ENCODE data around the gene SMC4. TPM values are rescaled to one million over a fixed set of nuclear protein-coding genes. Genes with fewer than 3 reads are reported as not detected.

Gene SMC4
- total and polyA plus RNA-seq, 8 donors: 6.5 to 15.7 (median 10.0) TPM

DNA sequence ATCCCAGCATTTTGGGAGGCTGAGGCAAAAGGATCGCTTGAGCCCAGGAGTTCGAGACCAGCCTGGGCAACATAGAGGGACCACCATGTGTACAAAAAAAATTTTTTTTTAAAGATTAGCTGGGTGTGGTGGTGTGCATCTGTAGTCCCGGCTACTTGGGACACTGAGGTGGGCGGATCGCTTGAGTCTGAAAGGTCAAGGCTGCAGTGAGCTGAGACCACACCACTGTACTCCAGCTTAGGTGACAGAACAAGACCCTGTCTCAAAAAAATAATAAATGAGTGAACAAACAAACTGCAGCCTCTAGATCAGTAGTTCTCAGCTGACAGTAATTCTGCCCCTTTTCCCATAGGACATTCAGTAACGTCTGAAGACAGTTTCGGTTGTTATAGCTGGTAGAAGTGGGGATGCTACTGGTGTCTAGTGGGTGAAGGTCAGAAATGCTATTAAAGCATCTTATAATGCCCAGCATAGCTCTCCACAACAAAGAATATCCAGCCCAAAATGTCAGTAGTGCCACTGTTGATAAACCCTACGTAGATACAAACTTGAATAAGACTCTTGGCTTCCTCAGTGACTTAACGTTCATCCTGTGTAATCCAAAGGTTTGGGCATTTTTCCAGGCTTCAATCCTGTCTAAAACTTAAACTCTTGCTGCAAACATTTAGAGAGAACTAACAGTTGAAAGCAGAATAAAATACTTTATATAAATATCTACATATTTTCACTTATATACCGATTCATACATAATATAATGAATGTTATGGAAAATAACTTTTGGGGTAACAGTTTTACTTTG lies 10.6 kb downstream of the SMC4 start:
- WGBS, 2 donors: 84 to 88% methylated on average over 10 of the region's 10 CpGs
- no peaks in the 10 kb centered on the region for H3K27me3 ChIP-seq
- no peak for FAIRE-seq
- intact Hi-C loops (cut with DNase I): loop anchor here in 1 of 3 donors (10.0 kb wide), 2 partner anchors 245 to 375 kb away; no protein-coding TSS in a partner anchor
- DNase-seq: no peak
- H3K9me3 ChIP-seq: no peaks in the 10 kb centered on the region
- no peak for ATAC-seq
- H3K27ac ChIP-seq: no peak overlapping the region
- no peaks in the 10 kb centered on the region for H3K36me3 ChIP-seq
- no peak overlapping the region for H3K4me3 ChIP-seq
- TF ChIP-seq, protein P1, sequence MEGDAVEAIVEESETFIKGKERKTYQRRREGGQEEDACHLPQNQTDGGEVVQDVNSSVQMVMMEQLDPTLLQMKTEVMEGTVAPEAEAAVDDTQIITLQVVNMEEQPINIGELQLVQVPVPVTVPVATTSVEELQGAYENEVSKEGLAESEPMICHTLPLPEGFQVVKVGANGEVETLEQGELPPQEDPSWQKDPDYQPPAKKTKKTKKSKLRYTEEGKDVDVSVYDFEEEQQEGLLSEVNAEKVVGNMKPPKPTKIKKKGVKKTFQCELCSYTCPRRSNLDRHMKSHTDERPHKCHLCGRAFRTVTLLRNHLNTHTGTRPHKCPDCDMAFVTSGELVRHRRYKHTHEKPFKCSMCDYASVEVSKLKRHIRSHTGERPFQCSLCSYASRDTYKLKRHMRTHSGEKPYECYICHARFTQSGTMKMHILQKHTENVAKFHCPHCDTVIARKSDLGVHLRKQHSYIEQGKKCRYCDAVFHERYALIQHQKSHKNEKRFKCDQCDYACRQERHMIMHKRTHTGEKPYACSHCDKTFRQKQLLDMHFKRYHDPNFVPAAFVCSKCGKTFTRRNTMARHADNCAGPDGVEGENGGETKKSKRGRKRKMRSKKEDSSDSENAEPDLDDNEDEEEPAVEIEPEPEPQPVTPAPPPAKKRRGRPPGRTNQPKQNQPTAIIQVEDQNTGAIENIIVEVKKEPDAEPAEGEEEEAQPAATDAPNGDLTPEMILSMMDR (IDR thresholded peaks at IDR 0.05): no peak
- H3K4me1 ChIP-seq: no peaks in the 10 kb centered on the region

DNA sequence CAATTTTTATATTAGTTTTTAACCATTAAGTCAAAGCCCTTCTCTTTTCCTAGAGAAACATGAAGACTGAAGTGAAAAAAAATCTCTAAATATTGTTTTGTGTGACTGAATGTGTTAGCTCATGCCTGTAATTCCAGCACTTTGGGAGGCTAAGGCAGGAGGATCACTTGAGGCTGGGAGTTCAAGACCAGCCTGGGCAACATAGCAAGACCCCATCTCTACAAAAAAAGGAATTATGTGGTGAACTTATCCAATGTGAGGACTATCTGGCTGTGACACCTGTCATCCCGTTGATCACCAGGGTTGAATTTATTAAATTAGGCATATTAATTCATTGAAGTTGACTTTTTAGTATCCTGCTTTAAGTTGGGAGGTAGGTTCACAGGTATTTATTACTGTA lies 13.0 kb downstream of the SMC4 start:
- no peak for DNase-seq
- Histone ChIP-seq H3K4me1 (no peaks in the 10 kb centered on the region), H3K27ac (no peak overlapping the region), H3K4me3 (no peak overlapping the region), H3K27me3 (no peaks in the 10 kb centered on the region), H3K36me3 (peaks cover 0 to 7% (median 0%) of the 10 kb centered on the region in 3 donors), H3K9me3 (no peaks in the 10 kb centered on the region)
- ATAC-seq: no peak
- 33 to 82% methylated on average over 1 of the region's 1 CpG for WGBS, 2 donors
- intact Hi-C loops (cut with DNase I): loop anchor here in 1 of 3 donors (10.0 kb wide), 2 partner anchors 248 to 378 kb away; no protein-coding TSS in a partner anchor
- TF ChIP-seq, protein P1 (IDR thresholded peaks at IDR 0.05): no peak
- FAIRE-seq: no peak

DNA sequence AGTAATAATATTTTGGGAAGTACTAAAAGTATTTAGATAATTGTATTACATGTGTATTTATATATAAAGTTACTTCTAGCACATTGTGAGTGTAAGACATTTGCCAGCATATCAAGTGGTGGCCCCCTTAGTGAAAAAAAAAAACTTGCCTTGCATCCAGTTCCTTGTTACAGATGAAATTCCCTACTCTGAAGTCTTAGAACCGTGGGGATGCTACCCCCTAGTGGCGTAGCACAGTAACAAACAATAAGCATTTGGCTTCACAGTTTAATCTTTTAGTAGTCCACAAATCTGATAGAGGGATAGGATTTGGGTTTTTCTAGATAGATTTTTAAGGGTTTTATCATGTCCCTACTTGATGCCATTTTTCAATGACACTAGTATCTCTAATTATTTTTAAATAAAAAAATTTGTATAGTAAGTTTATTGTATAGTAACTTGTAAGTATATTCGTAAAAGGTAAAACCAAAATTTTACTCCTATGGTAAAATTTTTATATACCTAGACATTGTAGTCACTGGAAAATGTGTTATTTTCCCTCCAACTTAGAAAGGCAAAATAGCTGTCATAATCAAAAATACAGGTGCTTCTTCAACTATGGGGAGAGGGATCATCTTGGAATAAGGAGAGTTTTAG lies 14.3 kb downstream of the SMC4 start:
- intact Hi-C loops (cut with DNase I): loop anchor here in 1 of 3 donors (10.0 kb wide), 2 partner anchors 249 to 379 kb away; no protein-coding TSS in a partner anchor
- TF ChIP-seq, protein P1 (IDR thresholded peaks at IDR 0.05): peak; percentile 56 to 84 (median 72)
- peaks cover 0 to 7% (median 0%) of the 10 kb centered on the region in 3 donors for H3K36me3 ChIP-seq
- FAIRE-seq (peak; percentile 94), DNase-seq (peak in 4 of 6 donors; percentile 48 to 72 (median 50)), ATAC-seq (peak; percentile 70 to 95 (median 92))
- no peaks in the 10 kb centered on the region for H3K27me3 ChIP-seq
- 36 to 37% methylated on average over 3 of the region's 3 CpGs for WGBS, 2 donors
- no peak overlapping the region for H3K4me3 ChIP-seq
- no peaks in the 10 kb centered on the region for H3K4me1 ChIP-seq
- no peaks in the 10 kb centered on the region for H3K9me3 ChIP-seq
- H3K27ac ChIP-seq: no peak overlapping the region

DNA sequence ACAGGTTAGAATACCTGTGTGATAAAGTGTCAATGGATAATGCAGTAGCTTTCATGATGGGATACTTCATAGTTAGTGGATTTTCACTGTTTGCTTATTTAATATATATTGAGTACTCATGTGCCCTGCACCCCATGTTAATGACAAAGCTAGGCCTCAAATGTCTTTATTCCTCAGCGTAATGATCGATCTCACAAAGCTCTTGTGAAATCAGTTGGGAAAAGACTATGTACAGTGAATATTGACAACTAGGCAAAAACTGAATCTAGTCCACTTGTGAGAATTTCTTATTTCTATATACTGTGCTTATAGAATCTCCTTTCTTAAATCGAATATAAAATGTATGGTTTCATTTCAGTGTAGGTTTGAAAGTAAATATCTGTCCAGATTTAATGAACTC lies 17.9 kb downstream of the SMC4 start:
- H3K36me3 ChIP-seq: peaks cover 0 to 12% (median 0%) of the 10 kb centered on the region in 3 donors
- intact Hi-C loops (cut with DNase I): loop anchor here in 2 of 3 donors (5.0 to 10.0 kb wide), 3 partner anchors 253 to 383 kb away; no protein-coding TSS in a partner anchor
- no peaks in the 10 kb centered on the region for H3K27me3 ChIP-seq
- H3K4me1 ChIP-seq: no peaks in the 10 kb centered on the region
- H3K27ac ChIP-seq: no peak overlapping the region
- H3K9me3 ChIP-seq: no peaks in the 10 kb centered on the region
- 59 to 78% methylated on average over 3 of the region's 3 CpGs for WGBS, 2 donors
- no peak overlapping the region for H3K4me3 ChIP-seq
- FAIRE-seq: no peak
- TF ChIP-seq, protein P1 (IDR thresholded peaks at IDR 0.05): no peak
- DNase-seq: no peak
- no peak for ATAC-seq

All from pancreas (tissue), 10 donors.